ENCODE results near the gene PFKFB1.

PFKFB1 gene

DNA sequence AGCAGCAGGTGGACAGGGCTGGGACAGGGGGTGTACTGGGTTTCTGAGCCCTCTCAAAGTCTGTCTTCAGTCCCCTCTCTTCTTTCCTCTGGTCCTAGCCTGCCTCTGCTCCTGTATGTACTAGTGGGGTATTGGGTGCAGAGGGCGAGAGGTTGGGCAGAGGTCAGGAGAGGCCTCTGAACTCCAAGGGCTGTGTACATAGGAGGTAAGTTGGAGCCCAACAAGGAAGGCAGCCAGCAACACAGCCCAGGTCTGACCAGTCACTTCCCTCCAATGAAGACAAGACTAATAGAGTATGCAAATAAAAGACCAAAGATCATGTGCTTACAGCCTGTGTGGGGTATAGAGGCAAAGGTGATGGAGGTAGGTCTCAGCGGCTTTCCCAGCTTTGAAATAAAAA, at the start of gene PFKFB1:
TSS of gene PFKFB1 (minus strand) at position 90 of the 400 bp plus-strand sequence. CDS start 181 bp downstream, outside the sequence.
- no peak within 1 kb of the TSS for H3K4me3 ChIP-seq
- H3K9me3 ChIP-seq (ENCODE audit: low read depth, low read length): no peaks in the 10 kb centered on the region
- H3K27ac ChIP-seq: no peak within 1 kb of the TSS
- DNase-seq (ENCODE audit: low read depth, low spot score): no peak
- no peak within 1 kb of the TSS for H3K9ac ChIP-seq (ENCODE audit: insufficient read length)
- no peak for TF ChIP-seq EZH2 (IDR thresholded peaks at IDR 0.05)
- no peaks in the 10 kb centered on the region for H3K36me3 ChIP-seq (ENCODE audit: insufficient read depth, low read length)

DNA sequence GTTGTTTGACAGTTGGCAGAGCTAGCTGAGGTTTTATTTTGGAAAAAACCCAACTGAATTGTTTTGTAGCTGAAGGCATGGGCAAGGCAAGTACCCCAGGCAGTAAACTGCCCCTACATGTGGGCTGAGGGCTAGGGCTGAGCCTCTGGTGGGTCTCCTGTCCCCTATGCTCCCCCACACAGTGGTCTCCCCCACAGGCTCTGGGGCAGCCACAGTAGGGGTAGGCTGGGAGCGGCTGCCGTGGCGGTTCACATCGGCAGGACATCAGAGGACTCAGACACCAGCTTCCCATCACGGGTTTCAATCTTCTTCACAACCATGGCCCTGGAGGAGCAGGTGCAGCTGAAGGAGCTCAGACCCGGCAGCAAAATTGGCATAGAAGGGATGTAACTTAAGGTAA, 47.5 kb upstream of the PFKFB1 start:
- no peak overlapping the region for H3K27ac ChIP-seq
- H3K36me3 ChIP-seq (ENCODE audit: insufficient read depth, low read length): no peaks in the 10 kb centered on the region
- no peak overlapping the region for H3K4me3 ChIP-seq
- no peaks in the 10 kb centered on the region for H3K9me3 ChIP-seq (ENCODE audit: low read depth, low read length)
- H3K9ac ChIP-seq (ENCODE audit: insufficient read length): no peak overlapping the region
- TF ChIP-seq FOXP2 (optimal IDR thresholded peaks at IDR 0.05; ENCODE audit: control extremely low read depth, extremely low read length, insufficient read depth) (no peak), POLR2AphosphoS5 (IDR thresholded peaks at IDR 0.05; ENCODE audit: borderline replicate concordance, low read depth, low read length) (no peak), EZH2 (IDR thresholded peaks at IDR 0.05) (no peak)
- DNase-seq (ENCODE audit: low read depth, low spot score): no peak

DNA sequence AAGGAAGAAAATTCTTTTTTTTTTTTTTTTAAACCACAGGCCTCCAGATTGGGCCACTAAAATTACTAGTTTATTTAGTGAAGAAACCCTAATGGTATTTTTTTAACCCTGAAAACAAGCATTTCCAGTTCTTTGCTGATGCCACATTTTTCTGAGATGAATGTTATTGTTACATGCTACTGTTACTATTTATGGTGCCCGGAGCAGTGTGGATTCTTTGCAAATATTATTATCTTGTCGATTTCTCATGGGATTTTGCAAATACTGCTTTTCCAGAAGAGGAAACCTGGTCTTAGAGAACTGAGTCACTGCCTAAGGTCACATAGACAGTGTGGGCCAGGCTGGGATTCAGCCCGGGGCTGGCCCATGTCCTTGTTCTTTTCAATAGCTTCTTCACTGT, 45.5 kb upstream of the PFKFB1 start:
- TF ChIP-seq FOXP2 (optimal IDR thresholded peaks at IDR 0.05; ENCODE audit: control extremely low read depth, extremely low read length, insufficient read depth) (no peak), EZH2 (IDR thresholded peaks at IDR 0.05) (no peak), POLR2AphosphoS5 (IDR thresholded peaks at IDR 0.05; ENCODE audit: borderline replicate concordance, low read depth, low read length) (no peak)
- Histone ChIP-seq H3K9ac (ENCODE audit: insufficient read length) (no peak overlapping the region), H3K4me3 (no peak overlapping the region)

DNA sequence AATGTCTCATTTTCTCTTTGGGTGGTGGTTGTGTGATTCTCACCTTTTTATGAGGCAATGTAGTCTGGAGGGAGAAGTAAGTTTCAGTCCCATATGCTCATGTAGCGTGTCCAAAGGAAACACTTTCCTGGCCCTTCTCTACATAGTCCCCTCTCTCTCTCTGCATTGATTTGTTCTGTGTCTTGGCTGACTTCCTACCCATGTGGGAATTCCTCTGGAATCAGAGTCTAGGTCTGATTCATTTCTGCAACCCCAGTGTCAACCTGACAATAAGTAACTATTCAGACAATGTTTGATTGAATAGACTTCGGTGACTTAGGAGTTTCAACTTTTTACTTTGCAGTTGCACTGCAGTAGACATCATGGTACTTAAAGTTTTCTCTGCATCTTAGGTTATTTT, 39.4 kb upstream of the PFKFB1 start:
- no peak overlapping the region for H3K4me3 ChIP-seq
- DNase-seq (ENCODE audit: low read depth, low spot score): no peak
- no peak overlapping the region for H3K9ac ChIP-seq (ENCODE audit: insufficient read length)
- no peak overlapping the region for H3K27ac ChIP-seq
- H3K9me3 ChIP-seq (ENCODE audit: low read depth, low read length): no peaks in the 10 kb centered on the region
- TF ChIP-seq EZH2 (IDR thresholded peaks at IDR 0.05) (no peak), FOXP2 (optimal IDR thresholded peaks at IDR 0.05; ENCODE audit: control extremely low read depth, extremely low read length, insufficient read depth) (no peak), POLR2AphosphoS5 (IDR thresholded peaks at IDR 0.05; ENCODE audit: borderline replicate concordance, low read depth, low read length) (no peak)
- no peaks in the 10 kb centered on the region for H3K36me3 ChIP-seq (ENCODE audit: insufficient read depth, low read length)

More for the DNA sequence above, 45.5 kb upstream of the PFKFB1 start:
- no peak overlapping the region for H3K27ac ChIP-seq
- H3K9me3 ChIP-seq (ENCODE audit: low read depth, low read length): no peaks in the 10 kb centered on the region
- H3K36me3 ChIP-seq (ENCODE audit: insufficient read depth, low read length): no peaks in the 10 kb centered on the region
- DNase-seq (ENCODE audit: low read depth, low spot score): no peak

DNA sequence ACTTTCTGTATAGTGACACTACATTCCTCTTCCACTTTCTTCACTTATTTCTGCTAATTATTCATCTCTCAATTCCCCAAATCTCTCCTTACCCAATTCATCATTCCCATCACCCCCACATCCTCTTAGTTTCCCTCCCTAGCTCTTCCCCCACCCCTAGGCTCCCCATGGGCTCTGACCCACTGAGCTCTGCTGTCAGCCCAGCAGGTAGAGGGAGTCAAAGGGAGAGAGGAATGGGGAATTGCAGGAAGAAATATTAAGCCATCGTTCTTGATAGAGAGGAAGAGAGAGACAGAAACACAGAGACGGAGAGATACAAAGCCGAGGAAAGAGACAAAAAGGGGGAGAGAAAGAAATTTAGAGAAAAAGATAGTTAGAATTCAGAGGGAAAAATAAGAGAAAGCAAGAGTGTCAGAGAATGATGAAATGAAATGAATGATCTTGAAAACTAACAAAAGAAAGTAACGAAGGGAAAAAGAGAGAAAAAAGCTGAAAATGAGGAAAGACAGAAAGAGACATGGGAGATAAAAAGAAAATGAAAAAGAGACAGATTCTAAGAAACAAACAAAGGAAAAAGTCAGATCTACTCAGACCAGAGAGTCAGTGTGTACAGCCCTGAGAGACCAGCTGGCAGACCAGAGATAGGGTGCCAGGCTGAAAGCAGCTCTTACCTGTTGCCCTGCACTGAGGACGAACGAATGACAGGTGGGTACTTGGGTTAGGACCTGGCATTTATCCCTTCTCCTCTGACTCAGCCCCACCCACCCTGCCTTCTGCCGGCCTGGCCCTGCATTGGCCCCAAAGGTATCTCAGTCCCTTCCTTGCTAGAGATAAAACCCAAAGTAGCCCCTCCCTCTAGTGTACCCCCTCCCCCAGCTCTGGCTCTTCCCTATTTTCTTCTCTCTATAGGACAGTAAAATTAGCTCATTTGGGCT, 36.5 kb upstream of the PFKFB1 start, which contains the start of gene ALAS2:
TSS of gene ALAS2 (minus strand) at position 707 of the 935 bp plus-strand sequence. CDS start 4,977 bp downstream, outside the sequence.
- no peak for TF ChIP-seq FOXP2 (optimal IDR thresholded peaks at IDR 0.05; ENCODE audit: control extremely low read depth, extremely low read length, insufficient read depth)
- TF ChIP-seq EZH2 (IDR thresholded peaks at IDR 0.05): no peak
- no peak for TF ChIP-seq POLR2AphosphoS5 (IDR thresholded peaks at IDR 0.05; ENCODE audit: borderline replicate concordance, low read depth, low read length)
- no peak for DNase-seq (ENCODE audit: low read depth, low spot score)
- no peak within 1 kb of the TSS for H3K27ac ChIP-seq
- no peak within 1 kb of the TSS for H3K4me3 ChIP-seq
- H3K9me3 ChIP-seq (ENCODE audit: low read depth, low read length): no peaks in the 10 kb centered on the region
- no peak within 1 kb of the TSS for H3K9ac ChIP-seq (ENCODE audit: insufficient read length)
- H3K36me3 ChIP-seq (ENCODE audit: insufficient read depth, low read length): no peaks in the 10 kb centered on the region

DNA sequence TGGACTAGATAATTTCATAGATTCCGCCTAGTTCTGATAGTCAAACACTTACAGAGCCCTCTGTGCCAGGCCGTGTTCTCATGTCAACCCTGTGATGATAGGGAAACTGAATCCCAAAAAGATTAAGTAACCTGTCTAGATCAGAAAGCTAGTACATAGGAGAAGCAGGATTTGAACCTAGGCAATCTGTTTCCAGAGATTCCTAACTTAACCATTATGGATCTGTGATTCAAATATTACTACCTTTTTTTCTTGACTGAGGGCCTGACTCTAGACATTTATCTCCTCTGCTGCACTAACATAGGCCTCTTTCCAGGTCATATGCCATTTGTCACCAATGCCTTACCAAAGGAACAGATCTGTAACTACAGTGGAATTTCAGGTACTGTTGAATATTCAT, 35.3 kb upstream of the PFKFB1 start:
- H3K9me3 ChIP-seq (ENCODE audit: low read depth, low read length): no peaks in the 10 kb centered on the region
- H3K9ac ChIP-seq (ENCODE audit: insufficient read length): no peak overlapping the region
- no peak for DNase-seq (ENCODE audit: low read depth, low spot score)
- no peaks in the 10 kb centered on the region for H3K36me3 ChIP-seq (ENCODE audit: insufficient read depth, low read length)
- no peak overlapping the region for H3K27ac ChIP-seq
- no peak for TF ChIP-seq EZH2 (IDR thresholded peaks at IDR 0.05)
- no peak for TF ChIP-seq FOXP2 (optimal IDR thresholded peaks at IDR 0.05; ENCODE audit: control extremely low read depth, extremely low read length, insufficient read depth)
- TF ChIP-seq POLR2AphosphoS5 (IDR thresholded peaks at IDR 0.05; ENCODE audit: borderline replicate concordance, low read depth, low read length): no peak
- no peak overlapping the region for H3K4me3 ChIP-seq

DNA sequence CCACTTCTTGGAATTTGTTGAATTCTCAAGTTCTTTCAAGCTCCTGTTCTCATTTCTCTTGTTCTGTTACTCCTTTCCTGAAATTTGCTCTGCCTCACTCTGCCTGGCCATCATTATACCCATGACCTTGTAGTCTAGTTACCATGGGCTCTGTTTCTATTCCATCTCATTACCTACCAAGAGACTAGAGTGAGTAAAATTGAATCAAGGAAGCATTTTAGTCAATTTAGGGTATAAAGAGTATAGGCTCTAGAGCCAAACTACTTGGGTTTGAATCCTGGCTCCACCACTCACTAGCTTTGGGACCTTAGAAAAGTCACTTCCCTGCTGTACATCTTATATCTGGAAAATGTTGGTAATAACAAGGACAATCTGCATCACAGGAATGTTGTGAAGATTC, 34.6 kb upstream of the PFKFB1 start:
- H3K4me3 ChIP-seq: no peak overlapping the region
- no peak overlapping the region for H3K27ac ChIP-seq
- no peaks in the 10 kb centered on the region for H3K36me3 ChIP-seq (ENCODE audit: insufficient read depth, low read length)
- DNase-seq (ENCODE audit: low read depth, low spot score): no peak
- H3K9ac ChIP-seq (ENCODE audit: insufficient read length): no peak overlapping the region
- H3K9me3 ChIP-seq (ENCODE audit: low read depth, low read length): no peaks in the 10 kb centered on the region
- TF ChIP-seq POLR2AphosphoS5 (IDR thresholded peaks at IDR 0.05; ENCODE audit: borderline replicate concordance, low read depth, low read length) (no peak), FOXP2 (optimal IDR thresholded peaks at IDR 0.05; ENCODE audit: control extremely low read depth, extremely low read length, insufficient read depth) (no peak), EZH2 (IDR thresholded peaks at IDR 0.05) (no peak)

DNA sequence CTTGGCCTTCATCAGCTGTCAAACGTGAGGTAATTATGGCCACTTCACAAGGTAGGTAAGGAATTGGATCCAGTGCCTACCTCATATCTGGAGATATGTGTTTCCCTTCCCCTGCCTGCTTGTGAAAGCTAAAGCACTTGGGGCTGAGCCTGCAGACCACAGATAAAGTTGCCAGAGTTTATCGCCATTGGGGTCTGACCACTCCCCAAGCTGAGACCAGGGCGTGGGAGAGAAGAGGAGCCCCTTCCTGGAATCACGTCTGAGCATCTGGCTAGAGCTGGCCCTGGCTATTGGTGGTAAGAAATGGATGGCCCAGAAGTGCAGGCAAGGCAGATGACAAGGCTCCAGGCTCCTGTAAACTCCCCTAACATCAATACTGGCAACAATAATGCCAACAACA, 34.1 kb upstream of the PFKFB1 start:
- no peak for DNase-seq (ENCODE audit: low read depth, low spot score)
- Histone ChIP-seq H3K9me3 (ENCODE audit: low read depth, low read length) (no peaks in the 10 kb centered on the region), H3K27ac (no peak overlapping the region), H3K36me3 (ENCODE audit: insufficient read depth, low read length) (no peaks in the 10 kb centered on the region), H3K9ac (ENCODE audit: insufficient read length) (no peak overlapping the region), H3K4me3 (no peak overlapping the region)
- TF ChIP-seq FOXP2 (optimal IDR thresholded peaks at IDR 0.05; ENCODE audit: control extremely low read depth, extremely low read length, insufficient read depth): no peak
- no peak for TF ChIP-seq POLR2AphosphoS5 (IDR thresholded peaks at IDR 0.05; ENCODE audit: borderline replicate concordance, low read depth, low read length)
- TF ChIP-seq EZH2 (IDR thresholded peaks at IDR 0.05): no peak

Measured in SK-N-MC (cell line).